H9 (cell line): Measurements from ENCODE around the gene S100Z. TPM values are rescaled to one million over a fixed set of nuclear protein-coding genes. Genes with fewer than 3 reads are reported as not detected.
"Not testable (repeated sequence)": the region's sequence is repeated elsewhere in the genome, so short reads cannot be mapped to it uniquely, and the experiment has no call there.

Experiments used
- DNase-seq: peaks from one replicate; pipeline ENCODE4 v3.0.0-alpha.2; 2017
- H2AFZ ChIP-seq: one replicate; pipeline ENCODE4 v1.6.1; 2013; ENCODE audit warnings: mild to moderate bottlenecking, low read length, control low read depth, moderate library complexity
- H2AK5ac ChIP-seq: 2 replicates; pipeline ENCODE4 v1.6.1; 2013; ENCODE audit warnings: low read length, control low read depth, mixed read lengths; ENCODE audit not compliant: insufficient read length
- H2BK120ac ChIP-seq: one replicate; pipeline ENCODE4 v1.6.1; 2013; ENCODE audit warnings: low read depth, mild to moderate bottlenecking, low read length, control low read depth, inconsistent platforms; ENCODE audit not compliant: poor library complexity, severe bottlenecking
- H2BK12ac ChIP-seq: 2 replicates; pipeline ENCODE4 v1.6.1; 2013; ENCODE audit warnings: low read length, control low read depth, mixed read lengths, low read depth; ENCODE audit not compliant: insufficient read length
- H2BK15ac ChIP-seq: 2 replicates; pipeline ENCODE4 v1.6.1; 2013; ENCODE audit warnings: low read depth, low read length, control low read depth
- H2BK20ac ChIP-seq: one replicate; pipeline ENCODE4 v1.6.1; 2013; ENCODE audit warnings: low read depth, mild to moderate bottlenecking, low read length, control low read depth, inconsistent platforms; ENCODE audit not compliant: poor library complexity, severe bottlenecking
- H2BK5ac ChIP-seq: 2 replicates; pipeline ENCODE4 v1.6.1; 2013; ENCODE audit warnings: low read length, control low read depth, mixed read lengths; ENCODE audit not compliant: insufficient read length
- H3K14ac ChIP-seq: 2 replicates; pipeline ENCODE4 v1.6.1; 2013; ENCODE audit warnings: low read length, control low read depth; ENCODE audit not compliant: insufficient read depth
- H3K18ac ChIP-seq: 2 replicates; pipeline ENCODE4 v1.6.1; 2013; ENCODE audit warnings: low read depth, mild to moderate bottlenecking, mixed read lengths, low read length, control low read depth; ENCODE audit not compliant: insufficient read length
- H3K23ac ChIP-seq: 2 replicates; pipeline ENCODE4 v1.6.1; 2013; ENCODE audit warnings: low read length, control low read depth, mixed read lengths, low read depth; ENCODE audit not compliant: insufficient read length
- H3K23me2 ChIP-seq: 2 replicates; pipeline ENCODE4 v1.6.1; 2013; ENCODE audit warnings: low read depth, mild to moderate bottlenecking, mixed read lengths, low read length, control low read depth; ENCODE audit not compliant: insufficient read length, poor library complexity, severe bottlenecking
- H3K27ac ChIP-seq: 2 replicates; pipeline ENCODE4 v1.5.1; 2013; ENCODE audit warnings: low read length, control low read depth, mixed read lengths, low read depth; ENCODE audit not compliant: insufficient read length
- H3K27me3 ChIP-seq: 2 replicates; pipeline ENCODE4 v1.6.1; 2013; ENCODE audit warnings: low read length, control low read depth, inconsistent platforms; ENCODE audit not compliant: insufficient read depth
- H3K4ac ChIP-seq: 2 replicates; pipeline ENCODE4 v1.6.1; 2013; ENCODE audit warnings: low read depth, mild to moderate bottlenecking, control low read depth, inconsistent platforms, low read length, moderate library complexity
- H3K4me1 ChIP-seq: 2 replicates; pipeline ENCODE4 v1.6.1; 2013; ENCODE audit warnings: low read length, control low read depth, inconsistent platforms; ENCODE audit not compliant: insufficient read depth
- H3K4me2 ChIP-seq: 2 replicates; pipeline ENCODE4 v1.6.1; 2013; ENCODE audit warnings: low read length, control low read depth, mixed read lengths; ENCODE audit not compliant: insufficient read length, insufficient read depth
- H3K56ac ChIP-seq: 2 replicates; pipeline ENCODE4 v1.6.1; 2013; ENCODE audit warnings: low read depth, mild to moderate bottlenecking, mixed read lengths, low read length, control low read depth; ENCODE audit not compliant: insufficient read length
- H3K79me1 ChIP-seq: 2 replicates; pipeline ENCODE4 v1.6.1; 2013; ENCODE audit warnings: low read depth, mild to moderate bottlenecking, moderate library complexity, low read length, control low read depth, inconsistent platforms; ENCODE audit not compliant: insufficient read depth, poor library complexity, severe bottlenecking
- H3K79me2 ChIP-seq: 2 replicates; pipeline ENCODE4 v1.6.1; 2013; ENCODE audit warnings: low read length, control low read depth, inconsistent platforms; ENCODE audit not compliant: insufficient read depth
- H3K9ac ChIP-seq: 2 replicates; pipeline ENCODE4 v1.6.1; 2013; ENCODE audit warnings: low read length, control low read depth, mixed read lengths; ENCODE audit not compliant: insufficient read length; ENCODE audit errors: extremely low read depth
- H3K9me3 ChIP-seq: one replicate; pipeline ENCODE4 v1.6.1; 2013; ENCODE audit warnings: low read depth, low read length, inconsistent platforms; ENCODE audit not compliant: control insufficient read depth
- H3T11ph ChIP-seq: one replicate; pipeline ENCODE4 v1.6.1; 2013; ENCODE audit warnings: mild to moderate bottlenecking, low read length, control low read depth, inconsistent platforms
- H4K20me1 ChIP-seq: one replicate; pipeline ENCODE4 v1.6.1; 2013; ENCODE audit not compliant: control insufficient read depth, insufficient read length, insufficient read depth
- H4K5ac ChIP-seq: 2 replicates; pipeline ENCODE4 v1.6.1; 2013; ENCODE audit warnings: low read depth, mild to moderate bottlenecking, mixed read lengths, low read length, control low read depth; ENCODE audit not compliant: insufficient read length
- H4K8ac ChIP-seq: replicated peaks from 2 replicates; pipeline ENCODE4 v1.6.1; 2013; ENCODE audit warnings: low read length, control low read depth, mixed read lengths, low read depth; ENCODE audit not compliant: insufficient read length
- H4K91ac ChIP-seq: 2 replicates; pipeline ENCODE4 v1.6.1; 2013; ENCODE audit warnings: low read depth, mild to moderate bottlenecking, moderate library complexity, mixed read lengths, low read length, control low read depth; ENCODE audit not compliant: insufficient read length
- H3K27ac Mint-ChIP-seq, 3 experiments: 2 replicates in 2 of 3; 3 replicates in 1 of 3; pipeline ENCODE4 v1.8.0; 2020 to 2021; ENCODE audit warnings: mixed read lengths in 3 of 3, mild to moderate bottlenecking in 1 of 3, moderate library complexity in 1 of 3
- H3K27me3 Mint-ChIP-seq: 2 replicates; pipeline ENCODE4 v1.8.0; 2021; ENCODE audit warnings: low read depth, mild to moderate bottlenecking, moderate library complexity, mixed read lengths
- H3K36me3 Mint-ChIP-seq, 3 experiments: 2 replicates in 2 of 3; 3 replicates in 1 of 3; pipeline ENCODE4 v1.8.0; 2020 to 2021; ENCODE audit warnings: low read depth in 3 of 3, mixed read lengths in 3 of 3; ENCODE audit not compliant: insufficient read depth in 1 of 3
- H3K4me1 Mint-ChIP-seq, 2 experiments: 2 replicates each; pipeline ENCODE4 v1.8.0; 2020; ENCODE audit warnings: mixed read lengths in 2 of 2
- H3K4me3 Mint-ChIP-seq, 2 experiments: 2 replicates in 1 of 2; 3 replicates in 1 of 2; pipeline ENCODE4 v1.8.0; 2020 to 2021; ENCODE audit warnings: mild to moderate bottlenecking in 2 of 2, mixed read lengths in 2 of 2, moderate library complexity in 1 of 2
- H3K9me3 Mint-ChIP-seq, 2 experiments: 2 replicates in 1 of 2; 3 replicates in 1 of 2; pipeline ENCODE4 v1.8.0; 2020; ENCODE audit warnings: mild to moderate bottlenecking in 2 of 2, mixed read lengths in 2 of 2, moderate library complexity in 1 of 2
- CTCF ChIP-seq: fragments of 200-600 bp; sonication (generic); conservative IDR thresholded peaks from 3 replicates; pipeline ENCODE4 v1.8.0; 2021; ENCODE audit warnings: antibody characterized with exemption, mild to moderate bottlenecking
- WGBS: extraction: QIAGEN DNeasy Blood & Tissue Kit; methylation state at CpG from one replicate; pipeline ENCODE4 v1.1.7; 2013; ENCODE audit warnings: missing lambda C conversion rate, low lambda C conversion rate, mixed read lengths; ENCODE audit not compliant: insufficient read length; ENCODE audit errors: extremely low coverage; 5-methylcytosine and 5-hydroxymethylcytosine counted together
- total RNA-seq: library from RNA; stranded (reverse); gene quantifications from 2 replicates; pipeline ENCODE4 v1.2.1, GENCODE V29; 2021

Gene S100Z
- total RNA-seq, 1 experiment from 2014 or later = not detected

- H3K4me3 Mint-ChIP-seq = no peak overlapping the region
- WGBS = no CpG with 5 or more reads among the region's 2 CpGs
- no peaks in the 10 kb centered on the region for H3K79me2 ChIP-seq
- no peak overlapping the region for H2AK5ac ChIP-seq
- H3K27ac ChIP-seq = no peak overlapping the region
- H3K23ac ChIP-seq = no peak overlapping the region
- H2BK15ac ChIP-seq = no peak overlapping the region
- H3T11ph ChIP-seq = no peak overlapping the region
- no peaks in the 10 kb centered on the region for H3K23me2 ChIP-seq
- H3K18ac ChIP-seq = no peak overlapping the region
- peaks cover 8 to 10% of the 10 kb centered on the region in 2 experiments for H3K4me1 Mint-ChIP-seq
- no peak overlapping the region for H3K4me2 ChIP-seq
- no peak overlapping the region for H2AFZ ChIP-seq
- H2BK20ac ChIP-seq = no peak overlapping the region
- no peak overlapping the region for H3K4ac ChIP-seq
- H4K5ac ChIP-seq = no peak overlapping the region
- H3K27me3 ChIP-seq = no peaks in the 10 kb centered on the region
- no peak overlapping the region for H2BK120ac ChIP-seq
- no peak overlapping the region for H3K27ac Mint-ChIP-seq
- no peak overlapping the region for H2BK5ac ChIP-seq
- no peak overlapping the region for H4K91ac ChIP-seq
- no peaks in the 10 kb centered on the region; the same call in 1 of the 2 replicates for H3K27me3 Mint-ChIP-seq
- H4K8ac ChIP-seq = no peak overlapping the region
- no peak for DNase-seq
- H3K9me3 Mint-ChIP-seq = peaks cover 20 to 29% of the 10 kb centered on the region in 2 experiments
- H3K14ac ChIP-seq = no peak overlapping the region
- H3K36me3 Mint-ChIP-seq = peaks cover 13 to 23% (median 21%) of the 10 kb centered on the region in 3 experiments
- H3K4me1 ChIP-seq = no peaks in the 10 kb centered on the region
- peaks cover 9% of the 10 kb centered on the region for H3K9me3 ChIP-seq
- no peak overlapping the region for H2BK12ac ChIP-seq
- H4K20me1 ChIP-seq = no peaks in the 10 kb centered on the region
- H3K79me1 ChIP-seq = no peaks in the 10 kb centered on the region
- TF ChIP-seq CTCF = no peak
- H3K56ac ChIP-seq = no peak overlapping the region
- H3K9ac ChIP-seq = no peak overlapping the region
These were observed 3.0 kb downstream of the S100Z start for GRCh38 chr5:76852772-76853171.

GRCh38 chr5:76853741-76854140 is 3.9 kb downstream of the S100Z start:
- not testable (repeated sequence) for H2BK5ac ChIP-seq, H3K18ac ChIP-seq, H3K56ac ChIP-seq, H3K4me2 ChIP-seq, H3K79me1 ChIP-seq, H4K5ac ChIP-seq, H2AFZ ChIP-seq, H2BK15ac ChIP-seq, H3K14ac ChIP-seq, H2BK12ac ChIP-seq, H3K9me3 ChIP-seq, H3K4me3 Mint-ChIP-seq, H4K91ac ChIP-seq, H3K27me3 ChIP-seq, H3K79me2 ChIP-seq, H2BK20ac ChIP-seq, H3K27ac Mint-ChIP-seq, H3K4me1 ChIP-seq, H3K27me3 Mint-ChIP-seq, H4K8ac ChIP-seq, H3T11ph ChIP-seq, H4K20me1 ChIP-seq, H3K23me2 ChIP-seq, H3K9ac ChIP-seq, H3K27ac ChIP-seq, H2AK5ac ChIP-seq, H3K23ac ChIP-seq, H2BK120ac ChIP-seq, DNase-seq, H3K4ac ChIP-seq
- peaks cover 20 to 29% of the 10 kb centered on the region in 2 experiments for H3K9me3 Mint-ChIP-seq
- H3K36me3 Mint-ChIP-seq = peaks cover 13 to 23% (median 21%) of the 10 kb centered on the region in 3 experiments
- H3K4me1 Mint-ChIP-seq = peaks cover 8 to 10% of the 10 kb centered on the region in 2 experiments
- no CpG with 5 or more reads among the region's 3 CpGs for WGBS
